ENCODE measurements around the gene SLC25A36.

SLC25A36 gene

DNA sequence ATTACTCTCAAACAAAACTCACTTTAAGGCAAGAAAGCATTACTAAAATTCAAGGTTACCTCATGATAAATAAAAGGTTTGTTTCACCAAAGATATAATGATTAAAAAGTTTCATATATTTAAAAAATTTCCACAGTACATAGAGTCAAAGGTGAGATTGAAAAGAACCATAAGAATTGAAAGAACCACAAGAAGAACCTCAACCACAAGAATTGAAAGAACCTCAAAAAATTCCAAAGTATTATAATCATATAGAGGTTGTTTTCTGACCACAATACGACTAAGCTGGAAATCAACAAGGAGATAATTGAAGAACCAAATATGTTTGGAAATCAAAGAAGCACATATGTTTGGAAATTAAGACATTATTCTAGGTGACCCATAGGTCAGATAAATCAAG, 52.7 kb downstream of the SLC25A36 start:
- TF ChIP-seq FOXP2 (optimal IDR thresholded peaks at IDR 0.05; ENCODE audit: borderline replicate concordance, extremely low read depth, extremely low read length, insufficient read depth) (no peak), TAF1 (IDR thresholded peaks at IDR 0.05; ENCODE audit: borderline replicate concordance, insufficient read depth, low read length) (no peak)
- TF ChIP-seq, protein P1, sequence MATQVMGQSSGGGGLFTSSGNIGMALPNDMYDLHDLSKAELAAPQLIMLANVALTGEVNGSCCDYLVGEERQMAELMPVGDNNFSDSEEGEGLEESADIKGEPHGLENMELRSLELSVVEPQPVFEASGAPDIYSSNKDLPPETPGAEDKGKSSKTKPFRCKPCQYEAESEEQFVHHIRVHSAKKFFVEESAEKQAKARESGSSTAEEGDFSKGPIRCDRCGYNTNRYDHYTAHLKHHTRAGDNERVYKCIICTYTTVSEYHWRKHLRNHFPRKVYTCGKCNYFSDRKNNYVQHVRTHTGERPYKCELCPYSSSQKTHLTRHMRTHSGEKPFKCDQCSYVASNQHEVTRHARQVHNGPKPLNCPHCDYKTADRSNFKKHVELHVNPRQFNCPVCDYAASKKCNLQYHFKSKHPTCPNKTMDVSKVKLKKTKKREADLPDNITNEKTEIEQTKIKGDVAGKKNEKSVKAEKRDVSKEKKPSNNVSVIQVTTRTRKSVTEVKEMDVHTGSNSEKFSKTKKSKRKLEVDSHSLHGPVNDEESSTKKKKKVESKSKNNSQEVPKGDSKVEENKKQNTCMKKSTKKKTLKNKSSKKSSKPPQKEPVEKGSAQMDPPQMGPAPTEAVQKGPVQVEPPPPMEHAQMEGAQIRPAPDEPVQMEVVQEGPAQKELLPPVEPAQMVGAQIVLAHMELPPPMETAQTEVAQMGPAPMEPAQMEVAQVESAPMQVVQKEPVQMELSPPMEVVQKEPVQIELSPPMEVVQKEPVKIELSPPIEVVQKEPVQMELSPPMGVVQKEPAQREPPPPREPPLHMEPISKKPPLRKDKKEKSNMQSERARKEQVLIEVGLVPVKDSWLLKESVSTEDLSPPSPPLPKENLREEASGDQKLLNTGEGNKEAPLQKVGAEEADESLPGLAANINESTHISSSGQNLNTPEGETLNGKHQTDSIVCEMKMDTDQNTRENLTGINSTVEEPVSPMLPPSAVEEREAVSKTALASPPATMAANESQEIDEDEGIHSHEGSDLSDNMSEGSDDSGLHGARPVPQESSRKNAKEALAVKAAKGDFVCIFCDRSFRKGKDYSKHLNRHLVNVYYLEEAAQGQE (IDR thresholded peaks at IDR 0.05; ENCODE audit: insufficient read depth in 1 of 2, low read depth in 2 of 2, low read length in 2 of 2): no peak

DNA sequence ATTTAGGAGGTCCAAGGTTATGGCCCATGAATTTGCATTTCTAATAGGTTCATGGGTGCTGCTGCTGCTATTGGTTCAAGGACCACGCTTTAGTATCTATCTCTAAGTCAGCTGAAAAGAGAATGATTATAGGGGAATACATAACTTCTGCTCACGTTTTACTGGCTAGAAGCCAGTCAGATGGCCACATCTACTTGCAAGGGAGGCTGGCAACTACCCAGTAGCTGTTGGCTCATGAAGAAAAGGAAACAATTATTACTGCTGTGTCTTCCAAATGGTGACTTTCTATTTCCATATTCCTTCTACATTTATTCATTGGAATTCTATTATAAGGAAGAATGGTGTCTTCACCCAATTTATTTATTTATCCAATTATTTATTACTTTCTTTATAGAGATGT, 54.2 kb downstream of the SLC25A36 start:
- TF ChIP-seq FOXP2 (optimal IDR thresholded peaks at IDR 0.05; ENCODE audit: borderline replicate concordance, extremely low read depth, extremely low read length, insufficient read depth) (no peak), SIN3A (IDR thresholded peaks at IDR 0.05; ENCODE audit: borderline replicate concordance, insufficient read depth, low read length) (no peak), TAF1 (IDR thresholded peaks at IDR 0.05; ENCODE audit: borderline replicate concordance, insufficient read depth, low read length) (no peak), POLR2AphosphoS5 (IDR thresholded peaks at IDR 0.05; ENCODE audit: low read depth, low read length) (no peak)
- TF ChIP-seq, protein P1 (IDR thresholded peaks at IDR 0.05; ENCODE audit: insufficient read depth in 1 of 2, low read depth in 2 of 2, low read length in 2 of 2): no peak

DNA sequence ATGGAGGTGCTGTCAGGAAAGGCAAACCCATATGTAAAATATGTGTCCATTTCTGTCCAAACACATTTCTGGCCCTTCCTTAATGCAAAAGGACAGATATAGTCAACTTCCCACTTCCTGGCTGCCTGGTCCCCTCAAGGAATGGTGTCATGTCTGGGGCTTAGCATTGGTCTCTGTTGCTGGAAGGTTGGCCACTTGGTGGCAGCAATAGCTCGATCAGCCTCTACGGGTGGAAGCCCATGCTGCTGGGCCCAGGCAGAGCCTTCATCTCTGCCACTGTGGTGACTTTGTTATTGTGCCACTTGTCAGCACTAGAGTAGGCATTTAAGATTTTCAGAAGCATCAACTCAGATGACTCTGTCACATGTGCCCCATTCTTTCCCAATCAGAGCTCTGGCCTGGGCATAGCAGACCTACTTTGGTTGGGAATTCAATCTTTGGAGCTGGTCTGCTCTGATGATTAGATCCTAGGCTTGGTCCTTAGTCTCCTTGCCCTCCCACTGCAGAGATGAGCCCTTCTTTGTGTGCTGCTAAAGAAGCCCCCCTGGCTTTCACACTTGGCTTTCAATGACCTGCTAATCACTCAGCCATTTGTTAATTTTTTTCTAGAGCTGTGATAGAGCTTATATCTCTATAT, 58.5 kb downstream of the SLC25A36 start:
- TF ChIP-seq, protein P1 (IDR thresholded peaks at IDR 0.05; ENCODE audit: insufficient read depth in 1 of 2, low read depth in 2 of 2, low read length in 2 of 2): no peak
- no peak for TF ChIP-seq POLR2AphosphoS5 (IDR thresholded peaks at IDR 0.05; ENCODE audit: low read depth, low read length)

DNA sequence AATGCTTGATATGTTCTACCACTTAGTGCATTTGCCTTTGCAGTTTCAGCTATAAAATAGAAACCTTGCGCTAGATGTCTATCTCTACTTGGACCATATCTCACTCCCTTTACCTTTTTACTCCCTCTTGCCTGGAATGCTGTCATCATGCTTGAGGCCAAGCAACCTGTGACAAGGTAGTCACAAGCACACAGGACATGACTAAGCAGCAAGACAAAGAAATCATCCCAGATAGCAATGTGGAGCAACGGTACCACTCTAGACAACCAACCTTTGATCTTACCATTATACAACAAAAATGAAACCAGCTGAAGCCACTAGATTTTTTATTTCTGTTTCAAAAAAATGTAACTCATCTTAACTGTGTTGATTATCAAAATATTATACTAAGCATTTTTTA, 59.0 kb downstream of the SLC25A36 start:
- no peak for TF ChIP-seq TAF1 (IDR thresholded peaks at IDR 0.05; ENCODE audit: borderline replicate concordance, insufficient read depth, low read length)
- TF ChIP-seq FOXP2 (optimal IDR thresholded peaks at IDR 0.05; ENCODE audit: borderline replicate concordance, extremely low read depth, extremely low read length, insufficient read depth): no peak
- no peak for TF ChIP-seq POLR2AphosphoS5 (IDR thresholded peaks at IDR 0.05; ENCODE audit: low read depth, low read length)
- TF ChIP-seq SIN3A (IDR thresholded peaks at IDR 0.05; ENCODE audit: borderline replicate concordance, insufficient read depth, low read length): no peak
- TF ChIP-seq, protein P1 (IDR thresholded peaks at IDR 0.05; ENCODE audit: insufficient read depth in 1 of 2, low read depth in 2 of 2, low read length in 2 of 2): no peak

DNA sequence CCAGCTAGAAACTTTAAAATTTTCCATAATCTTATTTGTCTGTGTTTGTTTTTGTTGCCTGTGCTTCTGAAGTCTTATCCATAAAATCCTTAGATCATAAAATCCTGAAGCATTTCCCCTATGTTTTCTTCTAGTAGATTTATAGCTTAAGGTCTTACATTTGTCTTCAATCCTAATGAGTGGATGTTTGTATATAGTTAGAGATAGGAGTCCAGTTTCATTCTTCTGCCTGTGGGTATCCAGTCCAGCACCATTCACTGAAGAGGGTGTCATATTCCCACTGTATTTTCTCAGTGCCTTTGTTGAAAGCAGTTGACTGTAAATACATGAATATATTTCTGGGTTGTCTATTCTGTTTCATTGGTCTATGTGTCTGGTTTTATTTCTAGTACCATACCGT, 64.7 kb downstream of the SLC25A36 start:
- no peak for TF ChIP-seq FOXP2 (optimal IDR thresholded peaks at IDR 0.05; ENCODE audit: borderline replicate concordance, extremely low read depth, extremely low read length, insufficient read depth)
- no peak for TF ChIP-seq TAF1 (IDR thresholded peaks at IDR 0.05; ENCODE audit: borderline replicate concordance, insufficient read depth, low read length)
- TF ChIP-seq, protein P1 (IDR thresholded peaks at IDR 0.05; ENCODE audit: insufficient read depth in 1 of 2, low read depth in 2 of 2, low read length in 2 of 2): no peak
- TF ChIP-seq POLR2AphosphoS5 (IDR thresholded peaks at IDR 0.05; ENCODE audit: low read depth, low read length): no peak
- TF ChIP-seq SIN3A (IDR thresholded peaks at IDR 0.05; ENCODE audit: borderline replicate concordance, insufficient read depth, low read length): no peak

All from PFSK-1 (cell line).